Mesendoderm (in vitro differentiated cells): Measurements from ENCODE around the gene ZNF195.

ENCODE experiments used
- DNase-seq: peaks from one replicate; pipeline ENCODE4 v3.0.0; 2013
- H2AK5ac ChIP-seq: 2 replicates; pipeline ENCODE4 v1.6.1; 2013; ENCODE audit warnings: low read length, inconsistent platforms
- H2BK120ac ChIP-seq: 2 replicates; pipeline ENCODE4 v1.6.1; 2013; ENCODE audit warnings: low read depth, mild to moderate bottlenecking, low read length, moderate library complexity, mixed read lengths
- H2BK15ac ChIP-seq: replicated peaks from 2 replicates; pipeline ENCODE4 v1.6.1; 2013; ENCODE audit warnings: low read depth, mild to moderate bottlenecking, moderate library complexity
- H2BK5ac ChIP-seq: 2 replicates; pipeline ENCODE4 v1.6.1; 2013; ENCODE audit warnings: low read length, inconsistent platforms
- H3K18ac ChIP-seq: 2 replicates; pipeline ENCODE4 v1.6.1; 2013; ENCODE audit warnings: mild to moderate bottlenecking, low read length, mixed read lengths
- H3K23ac ChIP-seq: one replicate; pipeline ENCODE4 v1.6.1; 2013; ENCODE audit warnings: low read length
- H3K27ac ChIP-seq: 2 replicates; pipeline ENCODE4 v1.5.1; 2013; ENCODE audit warnings: low read depth, mild to moderate bottlenecking, inconsistent platforms, low read length, moderate library complexity
- H3K27me3 ChIP-seq: 2 replicates; pipeline ENCODE4 v1.6.1; 2013; ENCODE audit warnings: low read length, control low read depth, mild to moderate bottlenecking, inconsistent platforms; ENCODE audit not compliant: insufficient read depth, poor library complexity
- H3K36me3 ChIP-seq: 2 replicates; pipeline ENCODE4 v1.6.1; 2013; ENCODE audit warnings: low read length, inconsistent platforms; ENCODE audit not compliant: control insufficient read depth, insufficient read depth
- H3K4ac ChIP-seq: one replicate; pipeline ENCODE4 v1.6.1; 2013; ENCODE audit warnings: low read depth, mild to moderate bottlenecking, low read length, moderate library complexity
- H3K4me1 ChIP-seq: 2 replicates; pipeline ENCODE4 v1.6.1; 2013; ENCODE audit warnings: low read depth, low read length, inconsistent platforms; ENCODE audit not compliant: control insufficient read depth
- H3K4me2 ChIP-seq: 2 replicates; pipeline ENCODE4 v1.6.1; 2013; ENCODE audit warnings: low read length
- H3K4me3 ChIP-seq: 2 replicates; pipeline ENCODE4 v1.5.1; 2013; ENCODE audit warnings: mild to moderate bottlenecking, low read length
- H3K56ac ChIP-seq: one replicate; pipeline ENCODE4 v1.6.1; 2013; ENCODE audit warnings: low read length
- H3K79me1 ChIP-seq: 2 replicates; pipeline ENCODE4 v1.6.1; 2013; ENCODE audit warnings: low read length, inconsistent platforms
- H3K79me2 ChIP-seq: 2 replicates; pipeline ENCODE4 v1.6.1; 2013; ENCODE audit warnings: mild to moderate bottlenecking, low read length; ENCODE audit not compliant: control insufficient read depth, insufficient read depth
- H3K9ac ChIP-seq: 2 replicates; pipeline ENCODE4 v1.6.1; 2013; ENCODE audit warnings: low read length, inconsistent platforms
- H4K5ac ChIP-seq: one replicate; pipeline ENCODE4 v1.6.1; 2013; ENCODE audit warnings: low read length
- H4K8ac ChIP-seq: one replicate; pipeline ENCODE4 v1.6.1; 2013; ENCODE audit warnings: low read depth, mild to moderate bottlenecking, control low read depth, low read length, moderate library complexity
- WGBS: extraction: QIAGEN DNeasy Blood & Tissue Kit; methylation state at CpG from one replicate; pipeline ENCODE4 v1.1.7; 2013; ENCODE audit warnings: low lambda C conversion rate, missing lambda C conversion rate; ENCODE audit not compliant: insufficient coverage; ENCODE audit errors: extremely low coverage; 5-methylcytosine and 5-hydroxymethylcytosine counted together

Gene ZNF195

DNA sequence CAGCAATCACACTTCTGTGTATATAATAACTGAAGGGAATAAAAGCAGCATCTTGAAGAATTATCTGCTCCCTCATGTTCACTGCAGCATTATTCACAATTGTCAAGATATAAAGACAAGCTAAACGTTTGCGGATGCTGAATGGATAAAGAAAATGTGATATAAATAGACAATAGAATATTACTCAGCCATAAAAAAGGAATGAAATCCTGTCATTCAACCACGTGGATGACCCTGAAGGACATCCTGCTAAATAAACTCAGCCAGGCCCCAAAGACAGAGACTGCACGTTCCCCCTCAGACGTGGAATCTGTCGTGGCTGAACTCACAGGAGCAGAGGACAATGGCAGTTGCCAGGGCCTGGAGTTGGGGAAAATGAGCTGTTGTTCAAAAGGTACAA, 9.6 kb downstream of the ZNF195 start:
- Histone ChIP-seq H2BK120ac (no peak overlapping the region), H3K79me2 (peaks cover 42% of the 10 kb centered on the region), H2AK5ac (no peak overlapping the region), H3K27me3 (no peaks in the 10 kb centered on the region), H3K79me1 (peaks cover 20% of the 10 kb centered on the region), H3K27ac (no peak overlapping the region), H3K18ac (no peak overlapping the region), H3K4me3 (no peak overlapping the region), H3K4me1 (no peaks in the 10 kb centered on the region), H3K23ac (no peak overlapping the region), H3K9ac (no peak overlapping the region), H3K4me2 (no peak overlapping the region), H2BK5ac (no peak overlapping the region), H4K5ac (no peak overlapping the region), H3K36me3 (peaks cover 15% of the 10 kb centered on the region), H3K4ac (no peak overlapping the region), H4K8ac (no peak overlapping the region), H3K56ac (no peak overlapping the region), H2BK15ac (no peak overlapping the region)
- WGBS: no CpG with 5 or more reads among the region's 6 CpGs
- no peak for DNase-seq

DNA sequence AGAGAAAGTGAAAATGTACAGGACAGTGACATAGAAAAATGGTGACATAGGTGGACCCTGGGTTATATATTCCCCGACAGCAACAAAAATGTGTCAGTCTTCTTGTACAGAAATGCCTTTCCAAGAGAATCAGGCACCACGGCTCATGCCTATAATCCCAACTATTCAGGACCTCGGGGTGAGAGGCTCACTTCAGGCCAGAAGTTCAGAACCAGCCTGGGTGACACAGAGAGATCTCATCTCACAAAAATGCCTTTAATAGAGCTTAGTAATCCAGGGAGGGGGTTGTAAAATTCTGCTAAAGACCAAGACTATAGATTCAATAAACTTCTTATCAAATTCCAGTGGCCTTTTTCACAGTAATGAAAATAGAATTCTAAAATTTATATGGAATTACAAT, 10.7 kb downstream of the ZNF195 start:
- H3K9ac ChIP-seq: no peak overlapping the region
- H3K4ac ChIP-seq: no peak overlapping the region
- H3K23ac ChIP-seq: no peak overlapping the region
- H3K36me3 ChIP-seq: peaks cover 19% of the 10 kb centered on the region
- H4K8ac ChIP-seq: no peak overlapping the region
- no peak overlapping the region for H4K5ac ChIP-seq
- H2BK120ac ChIP-seq: no peak overlapping the region
- H2BK5ac ChIP-seq: no peak overlapping the region
- peaks cover 19% of the 10 kb centered on the region for H3K79me1 ChIP-seq
- H3K4me1 ChIP-seq: no peaks in the 10 kb centered on the region
- H3K4me2 ChIP-seq: no peak overlapping the region
- H3K27ac ChIP-seq: no peak overlapping the region
- no peak overlapping the region for H3K56ac ChIP-seq
- H3K27me3 ChIP-seq: no peaks in the 10 kb centered on the region
- no CpG with 5 or more reads among the region's 3 CpGs for WGBS
- H3K18ac ChIP-seq: no peak overlapping the region
- H2BK15ac ChIP-seq: no peak overlapping the region
- DNase-seq: no peak
- H2AK5ac ChIP-seq: no peak overlapping the region
- H3K4me3 ChIP-seq: no peak overlapping the region
- peaks cover 34% of the 10 kb centered on the region for H3K79me2 ChIP-seq

DNA sequence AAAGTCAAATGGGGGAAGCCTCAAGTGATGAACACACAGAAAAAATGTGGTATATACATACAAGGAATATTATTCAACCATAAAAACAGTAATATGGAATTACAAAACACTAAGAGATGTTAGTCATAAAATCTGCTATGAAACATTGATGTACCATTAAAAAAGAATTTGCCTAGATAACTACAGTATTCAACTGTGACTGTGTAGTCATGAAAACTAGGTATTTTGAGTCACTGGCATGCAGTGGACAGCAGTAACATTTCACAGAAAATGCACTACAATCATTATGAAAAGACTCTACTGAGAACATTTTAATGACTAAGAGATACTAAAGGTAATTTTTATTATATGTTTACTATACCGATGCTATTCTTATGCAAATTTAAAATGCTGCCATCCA, 11.7 kb downstream of the ZNF195 start:
- H3K9ac ChIP-seq: no peak overlapping the region
- H4K5ac ChIP-seq: no peak overlapping the region
- H2BK15ac ChIP-seq: no peak overlapping the region
- no peak overlapping the region for H4K8ac ChIP-seq
- peaks cover 25% of the 10 kb centered on the region for H3K79me2 ChIP-seq
- no peak overlapping the region for H2BK5ac ChIP-seq
- no peak overlapping the region for H2AK5ac ChIP-seq
- peaks cover 18% of the 10 kb centered on the region for H3K79me1 ChIP-seq
- no peaks in the 10 kb centered on the region for H3K4me1 ChIP-seq
- no peak for DNase-seq
- no peak overlapping the region for H3K23ac ChIP-seq
- no peaks in the 10 kb centered on the region for H3K27me3 ChIP-seq
- H3K4me2 ChIP-seq: no peak overlapping the region
- H3K4ac ChIP-seq: no peak overlapping the region
- no peak overlapping the region for H3K27ac ChIP-seq
- H3K56ac ChIP-seq: no peak overlapping the region
- H3K18ac ChIP-seq: no peak overlapping the region
- WGBS: no CpG with 5 or more reads among the region's 1 CpG
- H3K36me3 ChIP-seq: peaks cover 19% of the 10 kb centered on the region
- no peak overlapping the region for H2BK120ac ChIP-seq
- H3K4me3 ChIP-seq: no peak overlapping the region

DNA sequence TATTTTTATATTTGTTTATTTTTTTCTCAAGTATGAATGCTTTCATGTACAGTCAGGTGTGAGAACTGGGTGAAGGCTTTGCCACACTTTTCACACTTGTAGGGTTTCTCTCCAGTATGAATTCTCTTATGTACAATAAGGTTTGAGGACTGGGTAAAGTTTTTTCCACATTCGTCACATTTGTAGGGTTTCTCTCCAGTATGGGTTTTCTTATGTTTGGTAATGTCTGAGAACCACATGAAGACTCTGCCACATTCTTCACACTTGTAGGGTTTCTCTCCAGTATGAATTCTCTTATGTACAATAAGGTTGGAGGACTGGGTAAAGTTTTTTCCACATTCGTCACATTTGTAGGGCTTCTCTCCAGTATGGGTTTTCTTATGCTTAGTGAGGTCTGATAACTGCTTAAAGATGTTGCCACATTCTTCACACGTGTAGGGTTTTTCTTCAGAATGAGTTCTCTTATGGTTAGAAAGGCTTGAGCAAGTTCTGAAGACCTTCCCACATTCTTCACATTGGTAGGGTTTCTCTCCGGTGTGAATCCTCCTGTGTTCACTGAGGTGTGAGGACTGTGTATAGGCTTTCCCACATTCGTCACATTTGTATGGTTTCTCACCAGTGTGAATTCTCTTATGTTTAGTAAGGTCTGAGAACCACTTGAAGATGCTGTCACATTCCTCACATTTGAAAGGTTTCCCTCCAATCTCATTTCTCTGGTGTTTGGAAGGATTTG, 19.7 kb downstream of the ZNF195 start:
- no peak overlapping the region for H4K5ac ChIP-seq
- H3K79me2 ChIP-seq: peaks cover 4% of the 10 kb centered on the region
- no peak overlapping the region for H2BK5ac ChIP-seq
- H3K27ac ChIP-seq: no peak overlapping the region
- H3K79me1 ChIP-seq: peaks cover 6% of the 10 kb centered on the region
- no peak overlapping the region for H2AK5ac ChIP-seq
- H3K18ac ChIP-seq: no peak overlapping the region
- H3K56ac ChIP-seq: no peak overlapping the region
- no peaks in the 10 kb centered on the region for H3K27me3 ChIP-seq
- H3K4me3 ChIP-seq: peak overlapping the region; percentile 66
- no peak overlapping the region for H3K9ac ChIP-seq
- no CpG with 5 or more reads among the region's 5 CpGs for WGBS
- H3K36me3 ChIP-seq: peaks cover 24% of the 10 kb centered on the region
- H3K23ac ChIP-seq: no peak overlapping the region
- no peak overlapping the region for H2BK120ac ChIP-seq
- peak; percentile 65 for DNase-seq
- H4K8ac ChIP-seq: no peak overlapping the region
- H3K4me2 ChIP-seq: no peak overlapping the region
- no peaks in the 10 kb centered on the region for H3K4me1 ChIP-seq
- H2BK15ac ChIP-seq: no peak overlapping the region
- H3K4ac ChIP-seq: no peak overlapping the region

DNA sequence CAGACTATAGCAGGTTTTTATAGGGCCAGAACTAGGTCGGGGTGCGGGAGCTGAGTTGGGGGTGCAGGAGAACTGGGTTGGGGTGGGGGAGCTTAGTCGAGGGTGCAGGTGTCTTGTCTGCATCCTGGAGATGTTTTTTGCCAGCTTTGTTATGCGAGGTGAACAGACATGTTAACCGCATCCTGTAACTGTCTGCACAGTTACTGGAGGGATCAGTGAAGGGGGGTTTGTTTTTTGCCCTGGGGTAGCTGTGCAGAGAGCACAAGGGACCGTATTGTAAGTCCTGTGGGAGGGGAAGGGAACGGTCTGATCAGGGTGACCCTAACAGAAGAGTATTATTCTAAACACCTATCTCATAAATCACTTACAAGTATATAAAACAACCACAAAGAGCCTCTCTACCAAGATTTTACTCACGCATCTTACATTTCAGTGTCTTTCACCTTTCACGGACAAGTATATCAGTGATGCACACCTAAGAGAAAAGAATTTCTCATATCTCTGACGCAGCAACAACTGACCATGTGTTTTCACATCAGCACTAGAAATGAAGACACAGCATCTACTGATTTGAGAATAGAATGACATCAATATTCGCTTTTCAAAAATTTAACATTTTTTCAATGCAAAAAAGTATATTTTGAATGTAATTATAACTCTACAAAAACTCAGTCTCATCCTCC, 20.8 kb downstream of the ZNF195 start:
- no peak overlapping the region for H3K23ac ChIP-seq
- H4K8ac ChIP-seq: no peak overlapping the region
- H3K27ac ChIP-seq: no peak overlapping the region
- H2AK5ac ChIP-seq: no peak overlapping the region
- no peak overlapping the region for H4K5ac ChIP-seq
- no peak overlapping the region for H3K4me2 ChIP-seq
- H3K79me2 ChIP-seq: no peaks in the 10 kb centered on the region
- no peak overlapping the region for H3K56ac ChIP-seq
- H3K4me3 ChIP-seq: no peak overlapping the region
- H2BK15ac ChIP-seq: no peak overlapping the region
- H3K36me3 ChIP-seq: peaks cover 20% of the 10 kb centered on the region
- 100% methylated on average over 1 of the region's 11 CpGs for WGBS
- no peak overlapping the region for H3K9ac ChIP-seq
- no peak for DNase-seq
- no peaks in the 10 kb centered on the region for H3K4me1 ChIP-seq
- H3K79me1 ChIP-seq: peaks cover 3% of the 10 kb centered on the region
- no peak overlapping the region for H3K18ac ChIP-seq
- no peak overlapping the region for H3K4ac ChIP-seq
- no peaks in the 10 kb centered on the region for H3K27me3 ChIP-seq
- no peak overlapping the region for H2BK5ac ChIP-seq
- H2BK120ac ChIP-seq: no peak overlapping the region
